Stimulated activated CD4-positive, alpha-beta T cell treated with anti-CD3 and anti-CD28 coated beads, Interleukin-2, amount 100 ng/mL, for 4 hours (primary cell): ENCODE measurements around the gene PACSIN2.

ENCODE experiments used
- DNase-seq: peaks from one replicate; pipeline ENCODE4 v3.0.0-alpha.2; 2020; ENCODE audit warnings: low read depth

Gene PACSIN2

GRCh38 chr22:42857845-42858481, 157.0 kb downstream of the PACSIN2 start:
- no peak for DNase-seq

DNA sequence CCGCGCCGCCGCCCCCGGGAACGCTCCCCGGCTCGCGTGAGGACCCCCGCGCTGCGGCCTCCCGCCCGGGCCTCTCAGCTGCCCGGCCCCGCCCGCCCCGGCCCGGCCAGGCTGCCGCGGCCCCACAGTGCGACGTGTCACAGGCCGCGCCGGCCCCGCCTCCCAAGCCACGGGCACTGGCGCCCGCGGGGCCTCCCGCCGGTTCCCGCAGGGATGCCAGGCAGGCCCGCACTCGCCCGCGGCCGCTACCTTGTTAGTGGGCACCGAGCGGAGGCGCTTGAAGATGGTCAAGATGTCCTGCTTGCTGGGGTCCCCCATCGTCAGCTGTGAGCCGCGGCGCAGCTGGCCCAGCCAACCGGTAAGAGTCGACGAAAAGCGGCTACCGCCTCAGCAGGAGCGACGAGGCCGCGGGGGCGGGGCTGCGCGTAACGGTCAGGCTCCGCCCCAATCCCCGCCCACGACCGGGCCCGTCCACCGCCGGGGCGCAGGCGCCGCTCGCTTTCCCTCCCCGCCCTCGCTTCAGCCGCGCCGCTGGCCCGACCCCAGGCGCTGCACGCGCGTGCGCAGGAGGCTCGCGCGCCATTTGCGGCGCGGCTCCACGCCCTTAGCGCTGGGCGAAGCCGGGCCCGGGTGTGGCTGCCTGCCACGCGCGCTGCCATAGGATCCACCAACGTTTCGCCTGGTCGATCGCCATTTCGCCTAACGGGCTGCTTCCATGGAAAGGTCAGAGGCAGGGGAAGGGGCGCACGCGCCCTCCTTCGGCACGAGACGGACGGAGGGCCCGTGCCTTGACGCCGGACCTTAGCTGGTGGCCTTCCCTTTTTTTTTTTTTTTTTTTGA, 157.9 kb downstream of the PACSIN2 start, which contains the start of gene ARFGAP3:
Gene ARFGAP3, minus strand, starts transcription at position 409 of the 840 bp plus-strand sequence. Its CDS starts 91 bp downstream, at position 318.
- DNase-seq: peak; percentile 93

- DNase-seq: peak; percentile 48
These were observed 158.6 kb downstream of the PACSIN2 start for GRCh38 chr22:42856179-42856864.

GRCh38 chr22:42855721-42856120, 159.2 kb downstream of the PACSIN2 start:
- no peak for DNase-seq

- DNase-seq: no peak
These were observed 159.7 kb downstream of the PACSIN2 start for GRCh38 chr22:42855211-42855610.

GRCh38 chr22:42848941-42849550, 165.9 kb downstream of the PACSIN2 start:
- no peak for DNase-seq

GRCh38 chr22:42847110-42847509, 167.8 kb downstream of the PACSIN2 start:
- DNase-seq: no peak

DNA sequence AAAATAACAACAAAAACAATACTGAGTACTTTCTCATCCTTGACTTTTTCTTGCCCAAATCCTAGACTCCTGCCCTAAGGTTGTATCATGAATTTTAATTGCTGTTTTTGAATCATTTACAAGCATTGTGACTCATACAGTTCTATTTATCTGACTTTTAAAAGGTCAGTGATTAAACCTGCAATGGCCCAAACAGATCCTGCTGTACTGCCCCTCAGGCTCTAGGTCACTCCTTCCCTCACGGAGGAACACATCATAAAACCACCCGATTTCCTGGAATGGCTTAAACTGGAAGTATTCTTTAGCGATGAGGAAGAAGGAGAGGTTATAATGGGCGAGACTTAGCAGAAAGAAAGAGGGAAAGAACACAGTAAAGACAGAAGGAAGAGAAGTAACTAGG, 170.2 kb downstream of the PACSIN2 start:
- no peak for DNase-seq

DNA sequence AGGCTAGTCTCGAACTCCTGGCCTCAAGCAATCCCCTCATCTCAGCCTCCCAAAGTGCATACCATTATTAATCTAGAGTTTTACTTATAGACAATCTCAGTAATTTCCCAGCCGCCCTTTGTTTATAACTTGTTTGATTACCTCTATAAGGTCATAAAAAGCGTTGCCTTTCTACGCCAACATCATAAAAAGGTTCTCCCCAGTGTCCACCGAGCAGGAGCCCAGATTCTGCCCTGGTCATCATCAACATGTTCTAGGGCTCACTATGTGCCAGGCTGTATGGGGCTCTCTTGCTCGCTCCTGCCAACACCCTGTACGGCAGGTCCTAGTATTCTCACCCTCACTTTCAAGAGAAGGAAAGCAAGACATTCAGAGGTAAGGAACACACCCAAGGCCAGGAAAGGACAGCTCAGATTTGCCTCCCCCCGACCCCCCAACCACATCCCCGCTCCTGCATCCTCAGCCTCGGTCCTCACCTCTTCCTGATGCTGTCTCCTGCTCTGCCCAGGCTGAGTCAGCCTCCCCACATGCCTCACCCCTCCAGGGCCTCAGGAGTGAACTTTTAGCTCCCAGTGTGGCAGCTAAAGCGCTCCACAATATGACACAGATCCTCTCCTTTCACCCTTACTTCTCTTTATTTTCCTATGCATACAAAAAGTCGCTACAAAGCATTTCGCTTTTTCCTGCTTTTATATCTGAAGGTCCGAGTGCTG, 172.1 kb downstream of the PACSIN2 start:
- no peak for DNase-seq

- no peak for DNase-seq
These were observed 173.5 kb downstream of the PACSIN2 start for GRCh38 chr22:42841444-42841843.

DNA sequence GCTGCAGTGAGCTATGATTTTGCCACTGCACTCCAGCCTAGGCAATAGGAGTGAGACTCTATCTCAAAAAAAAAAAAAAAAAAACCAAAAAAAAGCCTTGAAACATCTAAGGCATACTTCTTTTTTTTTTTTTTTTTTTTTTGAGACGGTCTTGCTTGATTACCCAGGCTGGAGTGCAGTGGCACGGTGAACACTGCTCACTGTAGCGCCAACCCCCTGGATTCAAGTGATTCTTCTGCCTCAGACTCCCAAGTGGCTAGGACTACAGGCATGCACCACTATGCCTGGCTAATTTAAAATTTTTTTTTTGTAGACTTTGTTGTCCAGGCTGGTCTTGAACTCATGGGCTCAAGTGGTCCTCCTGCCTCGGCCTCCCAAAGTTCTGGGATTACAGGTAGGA, 177.4 kb downstream of the PACSIN2 start:
- no peak for DNase-seq

DNA sequence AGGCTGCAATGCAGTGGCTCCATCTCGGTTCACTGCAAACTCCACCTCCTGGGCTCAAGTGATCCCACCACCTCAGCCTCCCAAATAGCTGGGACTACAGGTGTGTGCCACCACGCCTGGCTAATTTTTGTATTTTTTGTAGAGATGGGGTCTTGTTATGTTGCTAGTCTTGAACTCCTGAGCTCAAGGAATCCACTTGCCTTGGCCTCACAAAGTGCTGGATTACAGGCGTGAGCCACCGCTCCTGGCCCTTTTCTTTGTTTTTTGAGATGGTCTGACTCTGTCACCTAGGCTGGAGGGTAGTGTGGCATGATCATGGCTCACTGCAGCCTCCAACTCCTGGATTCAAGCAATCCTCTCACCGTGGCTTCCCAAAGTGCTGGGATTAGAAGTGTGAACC, 178.9 kb downstream of the PACSIN2 start:
- no peak for DNase-seq

- DNase-seq: no peak
These were observed 180.6 kb downstream of the PACSIN2 start for GRCh38 chr22:42834177-42834949.

- DNase-seq: no peak
These were observed 181.8 kb downstream of the PACSIN2 start for GRCh38 chr22:42833104-42833503.

GRCh38 chr22:42831712-42832111, 183.2 kb downstream of the PACSIN2 start:
- DNase-seq: no peak

GRCh38 chr22:42830161-42830560, 184.8 kb downstream of the PACSIN2 start:
- no peak for DNase-seq

DNA sequence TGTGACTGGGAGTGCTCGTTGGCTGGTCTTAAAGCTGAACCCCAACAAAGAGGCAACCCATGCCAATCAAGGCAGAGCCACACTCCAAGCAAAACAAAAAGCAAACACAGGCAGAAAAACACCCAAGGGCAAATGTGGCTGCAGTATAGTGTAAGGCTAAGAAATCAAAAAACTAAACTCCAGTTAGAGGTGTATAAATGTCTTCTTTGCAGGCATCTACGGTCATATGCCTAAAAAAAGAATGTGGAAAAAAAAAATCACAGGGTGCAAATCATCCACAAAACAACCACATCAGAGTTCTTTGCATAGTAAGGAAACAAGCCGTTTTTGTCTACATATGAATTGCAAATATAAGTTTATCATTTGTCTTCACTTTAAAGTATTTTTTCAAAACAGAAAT, 185.6 kb downstream of the PACSIN2 start:
- DNase-seq: no peak

DNA sequence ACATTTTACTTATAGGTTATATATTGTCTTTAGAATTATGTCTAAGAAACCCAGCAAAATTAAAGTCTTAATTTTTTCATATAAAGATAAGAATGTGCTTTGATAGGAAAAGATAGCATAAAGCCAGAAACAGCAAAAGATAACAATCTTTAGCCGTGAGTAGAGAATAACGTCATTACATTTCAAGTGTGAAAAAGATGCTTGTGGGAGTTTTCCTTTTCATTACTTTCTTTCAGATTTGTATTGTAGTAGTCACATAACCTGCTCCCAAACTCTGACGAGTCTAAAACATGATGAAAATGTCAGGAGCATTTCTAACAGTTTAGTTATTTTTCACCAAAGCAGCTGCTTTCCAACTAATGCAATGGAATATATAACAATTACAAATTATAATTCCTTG, 189.2 kb downstream of the PACSIN2 start:
- no peak for DNase-seq

DNA sequence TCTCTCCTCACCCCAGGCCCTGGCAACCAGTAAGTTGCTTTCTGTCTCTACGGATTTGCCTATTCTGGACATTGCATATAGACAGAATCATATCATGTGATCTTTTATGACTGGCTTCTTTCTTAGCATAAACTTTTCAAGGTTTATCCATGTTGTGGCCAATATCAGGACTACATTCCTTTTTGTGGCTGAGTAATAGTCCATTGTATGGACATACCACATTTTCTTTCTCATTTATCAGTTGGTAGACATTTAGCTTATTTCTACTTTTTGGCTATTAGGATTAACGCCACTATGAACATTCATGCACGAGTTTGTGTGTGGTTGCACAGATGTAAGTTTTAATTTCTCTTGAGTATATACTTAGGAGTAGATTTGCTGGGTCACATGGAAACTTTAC, 193.6 kb downstream of the PACSIN2 start:
- DNase-seq: no peak

DNA sequence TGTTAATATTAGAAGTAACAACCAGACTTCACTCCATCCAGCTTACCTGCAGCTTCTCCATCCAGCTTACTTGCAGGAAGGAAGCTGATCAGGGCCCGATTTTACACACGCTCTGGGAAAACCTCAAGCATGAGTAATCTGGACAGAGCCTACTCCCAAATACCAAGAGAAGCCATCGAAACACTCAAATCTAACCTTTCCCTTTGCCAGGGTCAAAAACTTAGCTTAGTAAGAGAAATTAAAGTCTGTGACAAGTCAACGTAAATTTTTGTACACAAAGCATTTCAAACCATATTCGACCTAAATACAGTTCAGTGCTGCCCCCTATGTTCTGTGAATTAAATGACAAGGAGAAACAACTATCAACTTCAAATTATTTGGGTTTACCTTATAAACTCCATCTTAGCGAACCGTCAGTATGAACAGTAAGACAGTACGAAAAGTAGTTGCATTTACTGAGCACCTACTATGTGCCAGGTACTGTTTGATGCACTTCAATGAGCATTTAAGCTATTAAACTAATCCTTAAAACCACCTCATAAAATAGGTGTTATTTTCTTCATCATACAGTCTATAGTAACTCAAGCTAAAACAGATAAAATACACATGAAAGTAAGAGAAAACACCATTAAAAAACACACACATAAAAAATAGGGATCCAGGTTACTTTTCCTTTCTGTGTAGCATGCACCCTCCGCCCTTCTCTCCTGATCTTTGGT, 194.7 kb downstream of the PACSIN2 start:
- no peak for DNase-seq
